Activated T-cell treated with anti-CD3 and anti-CD28 coated beads for 24 hours (primary cell): ENCODE data around the gene KDM4D.
"Not testable (repeated sequence)": the region's sequence is repeated elsewhere in the genome, so short reads cannot be mapped to it uniquely, and the experiment has no call there.

Experiments used
- DNase-seq: peaks from one replicate; pipeline ENCODE4 v3.0.0-alpha.2; 2020; ENCODE audit warnings: low read depth

Gene KDM4D

DNA sequence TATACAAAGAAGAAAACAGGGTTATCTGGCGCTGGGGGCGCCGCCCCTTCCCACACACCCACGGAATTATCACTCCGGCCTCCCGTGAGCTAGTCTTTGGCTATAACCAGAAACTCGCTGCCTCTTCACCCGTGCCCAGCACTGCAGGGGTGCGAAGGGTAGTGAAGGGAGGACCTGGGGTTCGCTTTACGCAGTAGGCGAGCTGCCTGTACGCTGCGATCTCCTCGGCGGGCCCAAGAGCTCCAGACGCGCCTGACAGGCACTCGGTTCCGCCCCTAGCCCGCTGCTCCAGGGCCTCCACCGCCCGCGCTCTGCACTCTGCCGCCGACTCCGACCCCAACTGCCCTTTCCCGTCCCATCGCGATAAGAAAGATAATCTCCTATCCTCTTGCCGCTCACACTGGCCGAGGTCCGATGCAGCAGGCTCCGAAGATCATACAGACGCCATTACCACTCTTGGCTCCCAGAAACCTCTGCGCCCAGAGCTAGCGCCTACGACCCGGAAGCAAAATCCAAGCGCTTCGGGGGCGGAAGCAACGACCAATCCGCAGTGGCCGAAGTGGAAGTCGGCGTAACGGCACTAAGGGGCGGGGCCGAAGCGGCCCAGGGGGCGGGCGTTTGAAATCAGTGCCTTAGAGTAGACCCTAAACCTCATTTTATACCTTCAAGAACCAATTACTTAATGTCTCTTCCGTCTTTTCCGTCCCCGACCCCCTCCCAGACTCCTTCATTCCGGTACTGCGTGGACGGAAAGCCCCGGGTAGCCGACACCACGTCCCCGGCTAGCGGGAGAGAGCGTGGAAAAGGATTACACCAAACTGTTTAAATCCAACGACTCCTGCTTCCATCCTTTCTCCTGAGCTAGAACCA lies at the start of gene KDM4D, which contains the start of gene CWC15:
Gene KDM4D (plus strand): TSS at position 611 of the 870 bp plus-strand sequence. CDS start 23,664 bp downstream, outside the sequence.
Gene CWC15 (minus strand): TSS at position 458 of the 870 bp plus-strand sequence. CDS start 1,371 bp downstream, outside the sequence.
- peak; percentile 92 for DNase-seq

DNA sequence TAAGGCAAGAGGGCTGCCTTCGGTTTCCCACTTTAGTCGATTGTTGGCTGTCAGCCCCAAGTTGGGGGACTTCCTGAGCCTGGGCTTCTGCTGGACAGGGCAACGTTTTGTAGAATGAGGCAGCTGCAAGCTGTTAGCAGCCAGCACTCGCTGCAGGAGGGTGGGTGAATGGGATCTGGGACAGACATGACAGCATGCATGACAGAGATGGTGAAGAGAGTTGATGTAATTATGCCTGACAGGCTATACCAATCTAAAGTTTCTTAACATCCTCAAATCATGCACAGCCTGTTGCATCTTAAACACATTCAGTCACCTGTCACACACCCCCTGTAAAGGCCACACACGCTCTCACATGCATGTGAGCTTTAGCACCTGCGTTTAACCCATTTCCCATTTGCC lies 49.3 kb upstream of the KDM4D start:
- DNase-seq: no peak

DNA sequence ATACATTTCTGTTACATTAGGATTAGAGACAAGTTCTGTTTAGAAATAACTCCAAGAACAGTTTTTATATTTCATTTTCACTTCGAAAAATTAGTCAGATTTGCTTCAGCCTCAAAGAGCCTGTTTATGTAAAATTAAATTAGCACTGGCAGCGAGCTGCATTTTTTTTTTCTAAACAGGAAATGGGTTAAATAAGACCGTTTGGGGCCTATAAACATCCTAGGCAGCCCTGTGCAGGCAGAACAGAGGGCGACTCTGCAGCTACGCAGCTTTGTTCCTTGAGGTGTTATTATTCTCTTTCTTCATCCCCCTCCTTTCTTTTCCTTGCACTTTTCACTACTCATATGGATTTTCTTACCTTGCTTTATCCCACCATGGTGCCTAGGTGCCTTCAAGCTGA lies 48.9 kb upstream of the KDM4D start:
- DNase-seq: no peak

DNA sequence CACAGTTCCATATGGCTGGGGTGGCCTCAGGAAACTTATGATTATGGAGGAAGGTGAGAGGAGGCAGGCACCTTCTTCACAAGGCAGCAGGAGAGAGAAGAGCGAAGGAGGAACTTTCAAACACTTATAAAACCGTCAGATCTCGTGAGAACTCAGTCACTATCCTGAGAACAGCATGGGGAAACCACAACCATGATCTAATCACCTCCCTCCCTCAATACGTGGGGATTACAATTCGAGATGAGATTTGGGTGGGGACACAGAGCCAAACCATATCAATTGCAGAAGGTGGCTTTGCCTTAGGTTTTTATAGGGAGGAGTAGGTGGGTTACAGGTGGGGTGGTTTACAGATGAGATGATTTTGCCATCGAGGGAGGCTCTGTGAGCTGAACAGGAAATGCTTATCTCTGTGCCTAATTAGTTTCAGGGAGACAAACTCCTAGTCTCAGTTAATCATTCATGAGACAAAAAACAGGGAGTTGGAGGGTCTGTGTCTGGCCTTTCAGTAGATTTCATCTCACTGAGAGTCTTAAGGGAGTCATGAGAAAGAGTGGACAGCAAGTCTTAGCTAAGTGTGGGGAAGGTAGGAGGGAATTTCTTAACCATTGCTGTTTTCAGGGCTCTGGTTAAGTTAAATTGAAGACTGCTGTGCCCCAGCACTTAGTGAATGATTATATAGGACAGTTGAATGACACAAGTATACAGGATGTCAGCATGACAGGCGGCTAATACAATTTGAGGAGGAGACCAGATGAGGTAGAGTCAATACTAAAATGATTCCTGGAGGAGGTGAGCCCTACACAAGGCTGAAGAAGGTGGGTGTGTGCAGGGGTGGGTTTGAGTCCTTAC lies 47.9 kb upstream of the KDM4D start:
- DNase-seq: no peak

DNA sequence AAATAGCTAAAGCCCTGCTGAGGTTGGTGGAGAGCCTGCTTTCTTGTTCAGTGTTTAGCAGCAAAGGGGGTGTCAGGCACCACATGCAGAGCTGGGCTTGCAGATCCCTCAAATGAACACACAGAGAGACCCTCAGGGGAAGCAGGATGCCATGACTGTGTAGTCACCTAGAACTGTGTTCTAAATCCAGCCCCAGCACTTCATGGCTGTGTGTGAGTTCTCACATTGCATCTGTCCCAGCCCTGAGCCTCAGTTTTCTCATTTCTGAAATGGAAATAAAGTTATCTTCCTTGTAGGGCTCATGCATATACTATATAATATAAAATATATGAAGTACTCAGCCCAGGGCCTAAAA lies 47.3 kb upstream of the KDM4D start:
- no peak for DNase-seq

DNA sequence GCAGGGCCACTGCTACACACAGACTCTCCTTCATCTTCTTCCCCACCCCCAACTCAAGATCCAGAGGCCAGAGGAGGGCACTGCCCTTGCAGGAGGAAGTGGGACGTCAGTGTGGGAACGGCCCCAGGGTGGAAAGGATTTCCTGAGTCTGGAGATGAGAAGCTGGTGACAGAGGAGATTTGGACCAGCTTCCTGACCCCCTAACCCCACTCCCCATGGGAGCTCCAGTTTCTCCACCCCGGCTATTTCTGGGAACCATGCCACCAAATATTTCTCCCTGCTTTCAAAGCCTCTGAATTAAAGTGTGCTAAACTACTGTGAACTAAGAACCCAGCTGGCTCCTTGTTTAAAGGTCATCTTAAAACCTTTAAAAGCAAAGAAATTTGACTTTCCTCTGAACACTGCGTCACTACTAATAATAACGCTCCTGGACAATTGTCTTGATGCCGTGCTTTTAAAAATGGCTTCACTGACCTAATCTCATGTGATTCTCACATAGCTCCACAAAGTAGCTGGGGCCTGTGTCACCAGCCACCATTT lies 46.7 kb upstream of the KDM4D start:
- DNase-seq: no peak

DNA sequence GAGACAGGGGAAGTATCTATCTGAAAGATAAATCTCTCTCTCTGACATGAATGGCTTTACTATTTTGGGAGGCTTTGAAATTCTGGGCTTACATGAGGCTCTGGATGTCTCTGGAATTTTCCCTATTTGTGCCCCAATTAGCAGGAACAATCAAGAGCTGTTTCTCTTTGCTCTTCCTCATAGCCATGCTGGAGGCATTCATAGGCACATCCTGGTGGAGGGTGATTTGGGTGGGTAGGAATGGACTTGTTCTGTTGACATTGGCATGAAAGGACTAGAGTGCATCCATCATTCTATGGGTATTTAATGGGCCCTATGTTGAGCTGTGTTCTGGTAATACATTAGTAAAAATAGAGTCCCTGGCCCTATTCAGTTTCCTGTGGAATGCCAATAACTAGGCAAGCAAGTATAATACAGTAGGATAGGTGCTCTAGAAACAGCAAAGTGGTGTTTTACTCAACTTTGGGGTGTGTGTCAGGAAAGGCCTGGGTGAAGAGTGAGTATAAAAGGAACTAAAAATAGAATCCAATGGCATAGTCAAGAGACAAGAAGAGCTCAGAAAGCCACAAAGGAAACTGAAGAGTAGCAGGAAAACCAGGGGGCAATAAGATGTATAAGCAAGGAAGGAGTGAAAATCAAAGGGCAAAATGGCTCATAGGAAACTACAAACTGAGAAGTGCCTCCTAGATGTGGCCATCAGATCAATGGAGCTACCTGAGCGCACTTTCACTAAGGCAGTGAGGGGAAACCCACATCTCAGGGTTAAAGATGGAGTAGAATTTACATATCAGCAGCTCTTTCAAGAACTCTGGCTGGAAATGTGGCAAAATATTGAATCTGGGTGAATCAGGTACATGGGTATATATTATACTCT lies 45.2 kb upstream of the KDM4D start:
- DNase-seq: no peak

DNA sequence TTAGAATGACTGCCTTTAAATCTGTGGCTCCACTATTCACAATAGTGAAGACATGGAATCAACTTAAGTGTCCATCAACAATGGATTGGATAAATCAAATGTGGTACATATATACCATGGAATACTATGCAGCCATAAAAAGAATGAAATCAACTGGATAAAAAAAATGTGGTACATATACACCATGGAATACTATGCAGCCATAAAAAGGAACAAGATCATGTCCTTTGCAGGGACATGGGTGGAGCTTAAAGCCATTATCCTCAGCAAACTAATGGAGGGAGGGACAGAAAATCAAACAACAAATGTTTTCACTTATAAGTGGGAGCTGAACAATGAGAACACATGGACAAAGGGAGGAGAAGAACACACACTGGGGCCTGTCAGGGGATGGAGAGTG lies 41.4 kb upstream of the KDM4D start:
- DNase-seq: not testable (repeated sequence)

DNA sequence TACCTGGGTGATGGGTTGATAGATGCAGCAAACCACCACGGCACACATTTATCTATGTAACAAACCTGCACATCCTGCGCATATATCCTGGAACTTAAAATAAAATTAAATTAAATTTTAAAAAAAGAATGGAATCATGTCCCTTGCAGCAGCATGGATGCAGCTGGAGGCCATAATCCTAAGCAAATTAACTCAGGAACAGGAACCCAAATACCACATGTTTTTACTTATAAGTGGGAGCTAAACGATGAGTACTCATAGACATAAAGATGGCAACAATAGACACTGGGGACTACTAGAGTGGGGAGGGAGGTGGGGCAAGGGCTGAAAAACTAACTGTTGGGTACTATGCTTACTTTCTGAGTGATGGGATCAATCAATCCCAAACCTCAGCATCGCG lies 41.0 kb upstream of the KDM4D start:
- DNase-seq: no peak

DNA sequence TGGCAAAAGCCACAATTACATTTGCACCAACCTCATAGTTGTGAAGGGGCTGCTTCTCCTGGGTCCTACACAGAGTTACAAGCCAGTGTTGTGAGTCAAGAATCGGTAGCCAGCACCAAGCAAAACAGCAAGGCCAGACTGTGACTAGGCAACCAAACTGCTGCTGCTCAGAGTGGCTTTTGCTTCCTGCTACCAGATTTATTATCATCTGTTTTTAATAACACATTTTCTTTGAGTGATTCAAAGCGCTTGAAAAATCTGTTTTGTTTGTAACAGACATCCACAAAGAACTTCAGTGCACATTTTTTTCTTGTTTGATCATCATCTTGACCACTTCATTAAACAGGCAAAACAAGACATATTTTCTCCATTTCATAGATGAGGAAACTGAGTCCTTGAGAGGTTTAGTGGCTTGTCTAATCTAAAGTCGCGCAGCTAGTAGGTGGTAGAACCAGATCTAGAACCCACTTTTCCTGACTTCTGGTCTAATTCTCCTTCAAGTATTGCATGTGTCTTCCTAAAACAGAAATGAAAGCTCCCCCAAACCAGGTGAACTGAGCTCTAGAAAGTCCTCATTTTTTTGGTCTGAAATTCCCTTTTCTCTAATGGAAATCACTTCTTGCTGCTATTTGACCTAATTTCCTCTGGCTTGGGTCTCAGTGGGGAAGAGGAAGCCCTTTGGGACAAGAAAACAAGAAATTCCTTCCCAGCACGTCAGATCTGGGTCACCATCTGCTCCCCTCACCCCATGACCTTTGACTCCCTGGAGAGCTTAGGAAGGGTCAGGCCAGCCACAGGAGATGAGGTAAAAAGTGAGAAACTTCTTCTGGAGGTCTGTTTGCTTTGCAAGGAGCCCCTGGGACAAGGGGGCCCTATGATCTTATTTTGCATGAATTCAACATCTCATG lies 40.0 kb upstream of the KDM4D start:
- DNase-seq: no peak

DNA sequence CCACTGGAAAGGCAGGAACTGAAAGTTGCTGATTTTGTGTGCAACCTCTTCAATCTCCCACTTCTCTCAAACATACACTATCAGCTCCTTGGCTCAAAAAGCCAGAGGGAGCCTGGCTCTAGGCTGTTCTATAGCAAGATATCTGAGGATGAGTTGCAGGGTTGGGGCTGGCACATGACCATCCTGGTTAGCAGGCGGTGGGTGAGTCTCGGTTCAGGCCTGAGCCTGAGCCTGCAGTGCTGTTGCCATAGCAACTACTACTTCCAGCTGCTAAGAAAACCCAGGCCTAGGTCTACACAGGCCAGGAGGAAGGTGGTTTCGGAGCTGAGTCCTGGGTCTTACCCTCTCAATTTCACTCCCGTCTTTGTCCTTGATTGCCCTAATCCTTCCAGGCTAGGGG lies 39.1 kb upstream of the KDM4D start:
- DNase-seq: no peak

DNA sequence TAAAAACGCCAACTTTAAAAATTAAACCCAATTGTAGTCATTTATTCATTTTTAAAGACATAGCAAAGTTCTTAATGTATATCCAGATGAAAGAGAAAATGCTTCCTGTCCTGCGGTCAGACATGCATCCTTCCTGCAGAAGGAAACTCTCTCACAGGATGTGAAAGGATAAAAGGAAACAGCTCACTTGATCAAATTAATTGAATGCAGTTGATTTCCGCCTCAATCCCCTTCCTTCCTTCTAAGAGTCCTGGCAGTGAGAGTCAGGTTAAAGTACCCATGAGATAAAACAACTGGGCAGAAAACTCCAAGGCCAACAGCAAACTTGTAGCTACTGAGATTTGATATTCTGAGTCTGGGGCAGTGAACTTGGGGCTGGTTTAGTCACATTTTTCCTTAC lies 38.7 kb upstream of the KDM4D start:
- DNase-seq: no peak

DNA sequence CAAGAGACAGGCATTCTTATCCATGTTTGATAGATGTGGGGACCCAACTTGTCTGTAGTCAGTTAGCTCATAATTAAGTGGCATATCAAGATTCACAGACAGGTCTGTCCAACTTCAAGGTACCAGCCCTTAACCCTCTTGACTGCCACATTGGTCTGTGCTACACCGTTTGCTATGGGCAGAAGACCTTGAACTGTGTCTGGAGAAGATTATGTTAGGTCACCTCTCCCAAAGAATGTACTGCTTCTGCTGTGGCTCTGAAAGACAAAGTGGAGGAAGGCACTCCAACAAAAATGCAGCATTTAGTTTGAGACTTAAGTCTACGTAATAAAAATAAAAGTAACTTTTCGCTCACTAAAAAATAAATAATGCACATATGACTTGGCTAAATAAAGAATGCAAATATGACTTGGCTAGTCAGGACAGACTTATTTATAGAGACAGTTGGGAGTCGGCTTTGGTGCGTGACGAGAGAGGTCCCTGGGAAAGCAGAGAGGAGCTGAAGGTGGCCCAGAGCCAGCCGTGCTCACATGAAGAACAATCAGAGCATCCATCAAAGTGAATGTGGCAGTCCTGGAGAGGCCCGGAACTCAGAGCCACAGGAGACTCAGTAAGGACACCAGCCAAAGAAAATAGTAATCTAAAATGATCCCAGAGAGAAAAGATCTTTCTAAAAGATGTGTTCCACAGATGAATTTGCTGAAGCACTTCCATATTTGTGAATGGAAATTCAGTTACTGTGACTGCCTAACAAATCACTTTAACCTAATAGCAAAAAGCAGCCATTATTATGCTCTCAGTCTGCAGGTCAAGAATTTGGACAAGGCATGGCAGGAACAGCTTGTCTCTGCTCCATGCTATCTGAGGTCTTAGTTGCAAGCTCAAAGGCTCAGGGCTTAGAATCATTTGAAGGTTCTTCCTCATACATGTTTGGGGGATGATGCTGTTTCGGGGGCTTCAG lies 35.1 kb upstream of the KDM4D start:
- DNase-seq: no peak

DNA sequence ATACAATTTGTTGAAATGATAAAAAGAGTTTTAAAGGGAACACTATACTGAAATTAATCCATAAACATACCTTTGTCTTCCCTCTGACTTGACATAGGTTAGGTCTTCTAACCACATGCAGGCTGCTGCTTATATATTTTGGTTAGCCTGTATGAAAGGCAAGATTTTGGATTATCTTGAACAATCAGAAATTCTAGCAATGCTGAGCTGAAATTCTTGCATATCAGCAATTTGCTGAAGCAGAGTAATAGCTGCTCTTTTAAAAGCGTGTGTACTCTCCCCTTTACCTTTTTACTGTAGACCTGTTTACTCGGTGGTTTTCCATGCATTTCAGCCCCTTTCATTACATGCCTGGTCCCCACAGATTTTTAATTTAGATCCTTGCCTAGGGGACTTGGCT lies 34.2 kb upstream of the KDM4D start:
- no peak for DNase-seq

DNA sequence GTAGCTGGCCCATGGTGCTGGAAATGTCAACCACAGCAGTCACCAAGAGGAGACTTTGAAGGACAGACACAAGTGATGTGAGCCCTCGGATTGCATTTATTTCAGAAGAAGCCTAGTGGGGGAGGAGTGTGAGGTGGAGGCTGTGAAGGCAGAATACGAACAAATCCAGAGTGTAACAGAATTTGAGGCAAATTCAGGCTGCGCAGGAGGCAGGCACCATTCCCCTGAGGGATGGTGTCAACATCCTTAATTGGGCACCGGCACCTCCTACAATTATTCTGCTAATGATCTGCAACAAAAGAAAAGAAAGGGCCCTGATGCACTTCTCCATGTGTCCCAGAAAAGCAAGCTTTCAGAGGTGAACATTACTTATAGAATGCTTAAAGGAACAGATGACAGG lies 32.4 kb upstream of the KDM4D start:
- no peak for DNase-seq

DNA sequence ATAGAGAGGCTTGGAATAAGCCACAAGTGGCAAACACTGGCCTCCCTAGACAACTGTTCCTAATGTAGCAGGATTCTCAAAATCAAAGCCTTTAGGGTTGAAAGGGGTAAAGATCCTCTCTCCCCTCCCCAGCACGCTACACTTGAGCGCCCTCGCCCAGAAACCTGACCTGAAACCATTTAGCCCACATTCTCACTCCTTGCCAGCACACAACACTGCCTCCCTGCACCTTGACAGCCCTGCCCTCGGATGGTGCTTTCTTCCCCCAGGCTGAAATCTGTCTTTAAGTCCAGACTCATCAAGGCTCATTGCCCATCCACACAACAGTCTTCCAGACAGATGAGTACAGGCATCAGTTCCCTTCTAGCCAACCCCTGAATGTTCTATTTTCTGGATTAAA lies 26.7 kb upstream of the KDM4D start:
- no peak for DNase-seq

DNA sequence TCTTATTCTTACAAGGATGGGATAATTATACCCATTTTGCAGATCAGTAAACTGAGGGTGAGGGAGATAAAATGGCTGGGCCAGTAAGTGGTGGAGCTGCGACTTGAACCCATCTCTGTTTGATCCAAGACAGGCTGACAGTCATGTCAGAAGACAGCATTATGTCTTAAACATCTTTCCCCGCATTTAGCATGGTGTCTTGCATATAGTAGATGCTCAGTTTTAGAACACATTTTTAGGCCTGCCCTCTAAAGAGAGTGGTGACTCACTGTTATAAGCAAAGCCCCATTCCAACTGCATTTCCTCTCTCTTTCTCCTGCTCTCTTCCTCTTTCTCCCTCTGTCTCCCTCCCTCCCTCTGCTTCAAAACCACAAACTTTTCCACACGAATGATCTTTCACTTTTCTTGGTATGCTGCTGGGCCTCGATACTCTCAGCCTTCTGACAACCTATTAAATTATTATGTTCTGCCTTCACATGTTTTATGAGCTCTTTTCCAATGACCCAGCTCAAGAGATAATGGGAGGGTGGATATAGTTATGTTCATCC lies 25.4 kb upstream of the KDM4D start:
- no peak for DNase-seq

DNA sequence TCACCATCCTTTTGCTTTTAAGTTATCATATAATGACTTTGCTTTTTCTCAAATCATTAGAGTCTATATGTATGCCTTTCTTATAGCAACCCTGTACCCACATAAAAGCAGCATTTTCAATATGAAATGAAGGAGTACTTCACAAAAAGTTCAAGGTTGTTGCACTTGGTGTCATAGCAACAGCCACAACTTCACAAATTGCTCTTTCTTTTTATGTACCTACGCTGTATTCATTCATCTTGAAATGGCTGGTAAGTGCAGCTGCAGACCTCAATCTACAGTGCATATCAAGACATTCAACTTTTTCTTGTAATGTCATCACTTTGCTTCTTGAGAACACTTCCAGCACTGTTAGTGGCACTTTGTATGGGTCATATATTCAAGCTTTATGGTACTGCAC lies 18.8 kb upstream of the KDM4D start:
- no peak for DNase-seq

DNA sequence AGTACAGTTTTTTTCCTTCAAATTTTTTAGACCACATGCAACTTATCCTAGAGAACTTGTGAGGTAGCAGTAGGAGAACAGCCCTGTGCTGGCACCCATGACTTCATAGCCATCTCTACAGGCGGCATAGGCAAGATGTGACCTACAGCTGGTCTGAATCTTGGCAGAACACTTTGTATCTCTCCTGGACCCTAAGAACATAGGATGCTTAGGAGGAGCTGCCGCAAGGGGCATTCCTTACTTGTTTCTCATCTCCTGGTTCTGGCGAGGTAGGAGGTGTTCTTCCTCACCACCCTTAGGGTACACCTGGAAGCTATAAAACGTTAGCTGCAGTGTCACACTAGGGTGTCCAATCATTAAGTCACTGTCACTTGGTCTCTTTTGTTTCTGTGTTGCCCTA lies 16.5 kb upstream of the KDM4D start:
- no peak for DNase-seq
